CD4-positive, alpha-beta T cell treated with Interleukin-12 subunit alpha and Interleukin-12 subunit beta, for 1 hour (primary cell): ENCODE data around the gene YEATS4.
A peak's percentile ranks its signal among the peaks of the same experiment; 100 is the strongest.
"Not testable (repeated sequence)": the region's sequence is repeated elsewhere in the genome, so short reads cannot be mapped to it uniquely, and the experiment has no call there.

Experiments used
- DNase-seq: peaks from one replicate; pipeline ENCODE4 v3.0.0-alpha.2; 2020

The YEATS4 gene

GRCh38 chr12:69359531-69360347 is at the start of gene YEATS4:
Gene YEATS4 (plus strand): TSS chr12:69359743. CDS start chr12:69359973, 230 bp downstream.
- peak; percentile 91 for DNase-seq

GRCh38 chr12:69313209-69313608 is 46.3 kb upstream of the YEATS4 start:
- DNase-seq: no peak

- not testable (repeated sequence) for DNase-seq
Measured at GRCh38 chr12:69316784-69317183, 42.8 kb upstream of the YEATS4 start.

GRCh38 chr12:69317233-69317632 is 42.3 kb upstream of the YEATS4 start:
- not testable (repeated sequence) for DNase-seq

- DNase-seq: no peak
Measured at GRCh38 chr12:69318225-69318624, 41.3 kb upstream of the YEATS4 start.

GRCh38 chr12:69321351-69321750 is 38.2 kb upstream of the YEATS4 start:
- DNase-seq: no peak

- DNase-seq: no peak
Measured at GRCh38 chr12:69324797-69325466, 34.6 kb upstream of the YEATS4 start.

- DNase-seq: no peak
Measured at GRCh38 chr12:69328426-69328825, 31.1 kb upstream of the YEATS4 start.

GRCh38 chr12:69329669-69330428 is 29.7 kb upstream of the YEATS4 start:
- DNase-seq: peak; percentile 65

- peak; percentile 73 for DNase-seq
Measured at GRCh38 chr12:69330475-69331473, 28.8 kb upstream of the YEATS4 start.

GRCh38 chr12:69331519-69331908 is 28.0 kb upstream of the YEATS4 start:
- DNase-seq: no peak

GRCh38 chr12:69331909-69332684 is 27.4 kb upstream of the YEATS4 start:
- DNase-seq: no peak

GRCh38 chr12:69332815-69333358 is 26.7 kb upstream of the YEATS4 start:
- no peak for DNase-seq

- DNase-seq: peak; percentile 28
Measured at GRCh38 chr12:69334158-69334557, 25.4 kb upstream of the YEATS4 start.

GRCh38 chr12:69337311-69338090 is 22.0 kb upstream of the YEATS4 start:
- DNase-seq: no peak

- no peak for DNase-seq
Measured at GRCh38 chr12:69338120-69338859, 21.3 kb upstream of the YEATS4 start.

- no peak for DNase-seq
Measured at GRCh38 chr12:69338936-69339335, 20.6 kb upstream of the YEATS4 start.

GRCh38 chr12:69339999-69340398 is 19.5 kb upstream of the YEATS4 start:
- no peak for DNase-seq

GRCh38 chr12:69341328-69341727 is 18.2 kb upstream of the YEATS4 start:
- DNase-seq: no peak

GRCh38 chr12:69342421-69342820 is 17.1 kb upstream of the YEATS4 start:
- DNase-seq: no peak
